GM18508 (cell line): ENCODE measurements around the gene GIGYF1.
"Not testable (repeated sequence)": the region's sequence is repeated elsewhere in the genome, so short reads cannot be mapped to it uniquely, and the experiment has no call there.

ENCODE experiments used
- ATAC-seq: cut with Tn5 transposase; IDR thresholded peaks from one replicate; pipeline ENCODE4 v1.9.1; 2021; ENCODE audit warnings: moderate number of reproducible peaks; ENCODE audit not compliant: insufficient read depth, unreplicated experiment

The GIGYF1 gene

GRCh38 chr7:100673942-100674410, 20.1 kb downstream of the GIGYF1 start:
- no peak for ATAC-seq

- peak; percentile 33 for ATAC-seq
These were observed 20.6 kb downstream of the GIGYF1 start, which contains the start of gene GNB2 for GRCh38 chr7:100673302-100673941. TSS of gene GNB2 (plus strand) at chr7:100673740. CDS start at chr7:100676266, 2,526 bp downstream.

- no peak for ATAC-seq
These were observed 22.4 kb downstream of the GIGYF1 start for GRCh38 chr7:100671353-100672327.

GRCh38 chr7:100670074-100670473, 24.0 kb downstream of the GIGYF1 start:
- ATAC-seq = no peak

GRCh38 chr7:100669106-100669505, 24.9 kb downstream of the GIGYF1 start:
- not testable (repeated sequence) for ATAC-seq

GRCh38 chr7:100668069-100668449, 26.0 kb downstream of the GIGYF1 start:
- ATAC-seq = no peak

- ATAC-seq = no peak
These were observed 26.6 kb downstream of the GIGYF1 start for GRCh38 chr7:100667331-100668068.

GRCh38 chr7:100665168-100665726, 28.8 kb downstream of the GIGYF1 start:
- no peak for ATAC-seq

- not testable (repeated sequence) for ATAC-seq
These were observed 31.8 kb downstream of the GIGYF1 start for GRCh38 chr7:100662194-100662776.

GRCh38 chr7:100655908-100656674, 38.0 kb downstream of the GIGYF1 start, which contains the start of gene ACTL6B:
TSS of gene ACTL6B (minus strand) at chr7:100656448. CDS start at chr7:100656354, 94 bp downstream.
- no peak for ATAC-seq

- no peak for ATAC-seq
These were observed 38.9 kb downstream of the GIGYF1 start for GRCh38 chr7:100654908-100655831.

- ATAC-seq = no peak
These were observed 44.1 kb downstream of the GIGYF1 start for GRCh38 chr7:100649826-100650565.

GRCh38 chr7:100642534-100642907, 51.5 kb downstream of the GIGYF1 start:
- ATAC-seq = no peak

GRCh38 chr7:100641860-100642533, 52.1 kb downstream of the GIGYF1 start:
- no peak for ATAC-seq

GRCh38 chr7:100641463-100641859, 52.6 kb downstream of the GIGYF1 start, which contains the start of gene TFR2:
TSS of gene TFR2 (minus strand) at chr7:100641552. CDS start at chr7:100641509, 43 bp downstream.
- ATAC-seq = no peak

- ATAC-seq = no peak
These were observed 53.3 kb downstream of the GIGYF1 start for GRCh38 chr7:100640517-100641440.
